Ascending aorta (tissue), 2 donors: Measurements from ENCODE around the gene IGSF9. TPM values are rescaled to one million over a fixed set of nuclear protein-coding genes. Genes with fewer than 3 reads are reported as not detected.
A peak's percentile ranks its signal among the peaks of the same experiment; 100 is the strongest.

ENCODE experiments used
- DNase-seq, 2 donors: peaks; one replicate each; pipeline ENCODE4 v3.0.0-alpha.2; 2019; ENCODE audit warnings: low spot score in 2 of 2
- H3K27ac ChIP-seq, 2 donors: fragments of 200-600 bp; sonication (generic); one replicate each; pipeline ENCODE4 v1.5.1; 2016 to 2017; ENCODE audit warnings: mild to moderate bottlenecking in 1 of 2
- H3K27me3 ChIP-seq: fragments of 200-600 bp; sonication (generic); one replicate; pipeline ENCODE4 v1.5.1; 2017
- H3K36me3 ChIP-seq, 2 donors: fragments of 200-600 bp; sonication (generic); one replicate each; pipeline ENCODE4 v1.5.1; 2016
- H3K4me1 ChIP-seq, 2 donors: fragments of 200-600 bp; sonication (generic); one replicate each; pipeline ENCODE4 v1.5.1; 2016 to 2017; ENCODE audit warnings: mild to moderate bottlenecking in 1 of 2
- H3K4me3 ChIP-seq, 2 donors: fragments of 200-600 bp; sonication (generic); one replicate each; pipeline ENCODE4 v1.5.1; 2016 to 2017; ENCODE audit warnings: mild to moderate bottlenecking in 1 of 2
- H3K9me3 ChIP-seq, 2 donors: fragments of 200-600 bp; sonication (generic); one replicate each; pipeline ENCODE4 v1.5.1; 2016
- CTCF ChIP-seq, 3 experiments: fragments of 200-600 bp in 2 of 3; fragments of 450-650 bp in 1 of 3; sonication (generic) in 2 of 3; IDR thresholded peaks; one replicate each; pipeline ENCODE4 v1.5.1; 2016 to 2019; ENCODE audit warnings: antibody characterized with exemption in 3 of 3, mild to moderate bottlenecking in 1 of 3, moderate library complexity in 1 of 3
- intact Hi-C: fragments of 100-400 bp; cut with DNase I; formaldehyde crosslinking; loops from one replicate; pipeline ENCODE4 v1.15.1; 2023
- total RNA-seq: library from RNA; depleted of rRNA; stranded (reverse); fragments of >200 nt; gene quantifications from one replicate; pipeline ENCODE4 v1.1.0, GENCODE V29; 2016

Gene IGSF9
- total RNA-seq, 1 donor from 2014 or later, result 0.11 TPM

- Histone ChIP-seq H3K4me3 (no peak overlapping the region), H3K9me3 (no peaks in the 10 kb centered on the region), H3K27me3 (no peaks in the 10 kb centered on the region), H3K36me3 (no peaks in the 10 kb centered on the region), H3K4me1 (peaks cover 3 to 6% of the 10 kb centered on the region in 2 donors), H3K27ac (no peak overlapping the region)
- TF ChIP-seq CTCF (IDR thresholded peaks at IDR 0.05), result no peak
- DNase-seq, result no peak
- intact Hi-C loops, result loop anchor here (10.0 kb wide), 1 partner anchor 730 kb away; no protein-coding TSS in a partner anchor
These were observed 50.1 kb downstream of the IGSF9 start for GRCh38 chr1:159895286-159895685.

GRCh38 chr1:159892944-159893343, 52.5 kb downstream of the IGSF9 start:
- no peaks in the 10 kb centered on the region for H3K27me3 ChIP-seq
- intact Hi-C loops, result loop anchor here (5.0 to 10.0 kb wide), 2 partner anchors 114 to 728 kb away; no protein-coding TSS in a partner anchor

GRCh38 chr1:159891275-159892157, 53.9 kb downstream of the IGSF9 start:
- H3K4me1 ChIP-seq, result peaks cover 6 to 10% of the 10 kb centered on the region in 2 donors
- no peak overlapping the region for H3K4me3 ChIP-seq
- no peaks in the 10 kb centered on the region for H3K9me3 ChIP-seq
- no peaks in the 10 kb centered on the region for H3K36me3 ChIP-seq
- peak; percentile 97 to 99 (median 97) for TF ChIP-seq CTCF (IDR thresholded peaks at IDR 0.05)
- DNase-seq, result peak; percentile 65 to 90
- intact Hi-C loops, result loop anchor here (1.0 to 10.0 kb wide), 5 partner anchors 37 to 727 kb away; partner anchors contain the start of gene DUSP23
- H3K27ac ChIP-seq, result peak overlapping the region in 1 of 2 donors; percentile 68
- H3K27me3 ChIP-seq, result no peaks in the 10 kb centered on the region

More at GRCh38 chr1:159892944-159893343, 52.5 kb downstream of the IGSF9 start:
- no peak for DNase-seq
- Histone ChIP-seq H3K9me3 (no peaks in the 10 kb centered on the region), H3K4me1 (peaks cover 6 to 10% of the 10 kb centered on the region in 2 donors), H3K4me3 (no peak overlapping the region), H3K27ac (no peak overlapping the region), H3K36me3 (no peaks in the 10 kb centered on the region)
- no peak for TF ChIP-seq CTCF (IDR thresholded peaks at IDR 0.05)

GRCh38 chr1:159890390-159890789, 55.0 kb downstream of the IGSF9 start:
- H3K4me3 ChIP-seq, result no peak overlapping the region
- H3K9me3 ChIP-seq, result no peaks in the 10 kb centered on the region
- H3K36me3 ChIP-seq, result no peaks in the 10 kb centered on the region
- no peak for TF ChIP-seq CTCF (IDR thresholded peaks at IDR 0.05)
- H3K27me3 ChIP-seq, result no peaks in the 10 kb centered on the region
- H3K4me1 ChIP-seq, result peaks cover 6 to 10% of the 10 kb centered on the region in 2 donors
- DNase-seq, result no peak
- intact Hi-C loops, result loop anchor here (5.0 to 10.0 kb wide), 2 partner anchors 117 to 726 kb away; no protein-coding TSS in a partner anchor
- H3K27ac ChIP-seq, result peak overlapping the region; percentile 68

- peak in 1 of 3 experiments; percentile 5 for TF ChIP-seq CTCF (IDR thresholded peaks at IDR 0.05)
- peak overlapping the region; percentile 68 for H3K27ac ChIP-seq
- H3K4me1 ChIP-seq, result peaks cover 6 to 10% of the 10 kb centered on the region in 2 donors
- no peak overlapping the region for H3K4me3 ChIP-seq
- H3K36me3 ChIP-seq, result no peaks in the 10 kb centered on the region
- H3K27me3 ChIP-seq, result no peaks in the 10 kb centered on the region
- no peaks in the 10 kb centered on the region for H3K9me3 ChIP-seq
- intact Hi-C loops, result loop anchor here (5.0 to 10.0 kb wide), 2 partner anchors 117 to 725 kb away; no protein-coding TSS in a partner anchor
- peak in 1 of 2 donors; percentile 71 for DNase-seq
These were observed 55.6 kb downstream of the IGSF9 start for GRCh38 chr1:159889821-159890252.
